GM12875 (cell line): ENCODE measurements around the gene C20orf204.
A peak's percentile ranks its signal among the peaks of the same experiment; 100 is the strongest.

Source experiments
- H3K4me3 ChIP-seq: one replicate; pipeline ENCODE4 v1.5.1; 2011; ENCODE audit warnings: low read depth, low read length, control low read depth
- TF ChIP-seq, protein P1 (sequence below): IDR thresholded peaks from 2 replicates; pipeline ENCODE4 v1.5.1; 2011; ENCODE audit warnings: low read depth, mild to moderate bottlenecking, control low read depth, inconsistent platforms, low read length, moderate library complexity, borderline replicate concordance; ENCODE audit not compliant: insufficient read depth

The C20orf204 gene

GRCh38 chr20:64076061-64076997 lies 40.3 kb downstream of the C20orf204 start:
- peak overlapping the region; percentile 71 for H3K4me3 ChIP-seq

GRCh38 chr20:64077094-64077493 lies 41.1 kb downstream of the C20orf204 start:
- TF ChIP-seq, protein P1, sequence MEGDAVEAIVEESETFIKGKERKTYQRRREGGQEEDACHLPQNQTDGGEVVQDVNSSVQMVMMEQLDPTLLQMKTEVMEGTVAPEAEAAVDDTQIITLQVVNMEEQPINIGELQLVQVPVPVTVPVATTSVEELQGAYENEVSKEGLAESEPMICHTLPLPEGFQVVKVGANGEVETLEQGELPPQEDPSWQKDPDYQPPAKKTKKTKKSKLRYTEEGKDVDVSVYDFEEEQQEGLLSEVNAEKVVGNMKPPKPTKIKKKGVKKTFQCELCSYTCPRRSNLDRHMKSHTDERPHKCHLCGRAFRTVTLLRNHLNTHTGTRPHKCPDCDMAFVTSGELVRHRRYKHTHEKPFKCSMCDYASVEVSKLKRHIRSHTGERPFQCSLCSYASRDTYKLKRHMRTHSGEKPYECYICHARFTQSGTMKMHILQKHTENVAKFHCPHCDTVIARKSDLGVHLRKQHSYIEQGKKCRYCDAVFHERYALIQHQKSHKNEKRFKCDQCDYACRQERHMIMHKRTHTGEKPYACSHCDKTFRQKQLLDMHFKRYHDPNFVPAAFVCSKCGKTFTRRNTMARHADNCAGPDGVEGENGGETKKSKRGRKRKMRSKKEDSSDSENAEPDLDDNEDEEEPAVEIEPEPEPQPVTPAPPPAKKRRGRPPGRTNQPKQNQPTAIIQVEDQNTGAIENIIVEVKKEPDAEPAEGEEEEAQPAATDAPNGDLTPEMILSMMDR = no peak
- H3K4me3 ChIP-seq = peak overlapping the region; percentile 71

More at GRCh38 chr20:64076061-64076997, 40.3 kb downstream of the C20orf204 start:
- TF ChIP-seq, protein P1 = no peak

GRCh38 chr20:64077541-64077875 lies 41.5 kb downstream of the C20orf204 start:
- peak overlapping the region; percentile 71 for H3K4me3 ChIP-seq
- TF ChIP-seq, protein P1 = no peak

DNA sequence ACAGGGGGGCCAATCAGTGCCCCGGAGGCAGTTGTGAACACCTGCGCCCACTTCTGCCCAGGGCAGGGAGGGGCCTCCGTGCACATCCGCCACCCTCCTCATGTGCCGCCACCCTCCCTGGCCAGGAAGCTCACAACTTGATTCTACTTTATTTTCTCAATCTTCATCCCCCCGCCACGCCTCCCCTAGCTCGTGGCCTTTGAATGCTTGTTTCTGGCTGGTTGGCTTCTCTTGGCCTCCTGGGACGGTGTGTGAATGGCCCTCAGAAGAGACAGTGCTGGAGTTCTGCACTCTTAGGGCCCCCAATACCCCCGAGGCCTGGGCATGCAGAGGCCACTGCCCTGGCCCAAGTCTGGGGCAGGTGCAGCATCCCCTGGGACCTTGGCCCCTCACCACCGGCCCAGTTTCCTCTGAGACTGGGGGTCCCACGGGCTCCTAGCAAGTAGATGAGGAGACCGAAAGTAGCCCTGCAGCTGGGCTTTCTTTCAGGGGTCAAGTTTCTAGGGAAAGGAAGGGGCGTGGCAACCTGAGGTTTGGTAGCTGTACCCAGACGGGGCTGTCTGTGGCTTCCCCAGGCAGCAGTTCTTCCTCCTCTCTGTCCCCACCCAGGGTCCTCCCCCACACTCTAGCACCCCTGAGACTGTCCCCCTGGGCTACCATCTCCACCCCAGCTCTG lies 42.0 kb downstream of the C20orf204 start:
- peak overlapping the region; percentile 71 for H3K4me3 ChIP-seq
- TF ChIP-seq, protein P1 = no peak

DNA sequence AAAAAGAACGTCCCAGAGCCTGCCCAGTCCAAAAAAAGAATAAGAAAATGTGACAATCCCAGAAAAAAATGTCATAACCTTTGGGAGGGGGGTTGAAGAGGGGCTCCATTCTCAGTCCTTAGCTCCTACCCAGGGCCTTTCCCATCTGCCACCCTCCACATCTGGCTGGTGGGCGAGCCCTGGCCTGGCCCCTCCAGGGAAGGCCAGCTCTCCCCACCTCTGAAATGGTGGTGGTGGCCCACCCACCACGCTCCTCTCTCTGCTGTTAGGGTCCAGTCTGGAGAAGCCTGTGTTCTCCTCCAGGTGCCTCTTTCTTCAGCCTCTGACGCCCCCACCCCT lies 42.9 kb downstream of the C20orf204 start:
- H3K4me3 ChIP-seq = peak overlapping the region; percentile 71
- TF ChIP-seq, protein P1 = no peak

DNA sequence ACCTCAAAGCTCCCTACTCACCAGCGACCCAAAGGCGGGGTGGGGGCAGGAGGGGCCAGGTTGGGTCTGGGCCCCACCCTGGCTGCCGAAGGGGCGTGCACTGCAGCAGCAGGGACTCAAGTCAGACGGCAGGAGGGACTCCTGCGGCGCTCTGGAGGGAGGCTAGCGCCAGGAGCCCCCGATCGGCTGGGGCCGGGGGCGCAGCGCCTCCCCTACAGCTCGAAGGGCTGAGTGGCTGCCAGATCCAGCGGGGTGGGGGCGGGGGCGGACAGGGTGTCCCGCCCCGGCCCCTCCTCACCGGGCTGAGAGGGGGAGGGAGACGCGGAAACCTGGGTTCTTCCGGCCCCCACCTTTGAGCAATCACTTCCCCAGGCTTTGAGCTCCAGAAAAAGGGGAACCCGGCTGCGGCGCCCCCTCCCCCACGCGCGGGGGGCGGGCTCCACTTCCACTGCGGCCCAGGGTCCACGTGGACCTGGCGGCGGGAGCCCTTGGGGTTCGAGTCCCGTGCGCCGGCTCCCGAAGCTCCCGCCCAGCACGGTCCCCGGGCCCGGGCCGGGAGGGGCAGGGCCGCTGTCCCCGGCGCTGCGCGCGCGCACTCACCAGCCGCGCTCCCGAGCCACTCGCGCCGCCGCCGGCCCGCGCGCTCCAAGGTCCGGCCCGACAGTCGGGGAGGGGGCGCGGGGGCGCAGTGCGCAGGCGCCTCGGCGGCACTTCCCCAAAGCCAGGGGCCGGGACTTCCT lies 43.5 kb downstream of the C20orf204 start, which contains the start of gene RGS19:
RGS19 (minus strand) TSS at position 246 of the 740 bp plus-strand sequence. CDS start 2,632 bp downstream, outside the sequence.
- H3K4me3 ChIP-seq = peak within 1 kb of the TSS; percentile 71
- TF ChIP-seq, protein P1 = no peak
